Breast epithelium (tissue), 3 donors: ENCODE results near the gene NBEAL1.

Source experiments
- POLR2AphosphoS5 ChIP-seq, 3 donors: sonication (generic); formaldehyde crosslinking; IDR thresholded peaks; one replicate each; pipeline ENCODE4 v1.6.1; 2017; ENCODE audit warnings: antibody characterized with exemption in 3 of 3
- TF ChIP-seq, protein P1 (sequence below), 3 donors: fragments of 450-650 bp; IDR thresholded peaks; one replicate each; pipeline ENCODE4 v1.5.1; 2016 to 2017; ENCODE audit warnings: antibody characterized with exemption in 3 of 3, mild to moderate bottlenecking in 3 of 3, moderate library complexity in 3 of 3

DNA sequence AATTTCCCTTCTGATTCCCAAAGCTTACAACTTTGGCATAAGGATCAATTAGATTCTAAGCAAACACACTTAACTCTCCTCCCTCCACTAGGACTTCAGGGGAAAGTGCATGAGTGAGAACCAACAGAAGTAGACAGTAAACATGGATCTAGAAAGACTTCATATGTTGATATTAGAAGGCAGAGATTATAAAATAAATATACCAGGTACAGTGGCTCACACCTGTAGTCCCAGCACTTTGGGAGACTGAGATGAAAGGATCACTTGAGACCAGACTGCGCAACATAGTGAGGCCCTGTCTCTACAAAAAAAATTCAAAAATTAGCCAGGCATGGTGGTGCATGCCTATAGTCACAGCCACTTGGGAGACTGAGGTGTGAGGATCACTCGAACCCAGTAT lies 15.9 kb downstream of the NBEAL1 start:
- TF ChIP-seq POLR2AphosphoS5 (IDR thresholded peaks at IDR 0.05), result no peak
- TF ChIP-seq, protein P1, sequence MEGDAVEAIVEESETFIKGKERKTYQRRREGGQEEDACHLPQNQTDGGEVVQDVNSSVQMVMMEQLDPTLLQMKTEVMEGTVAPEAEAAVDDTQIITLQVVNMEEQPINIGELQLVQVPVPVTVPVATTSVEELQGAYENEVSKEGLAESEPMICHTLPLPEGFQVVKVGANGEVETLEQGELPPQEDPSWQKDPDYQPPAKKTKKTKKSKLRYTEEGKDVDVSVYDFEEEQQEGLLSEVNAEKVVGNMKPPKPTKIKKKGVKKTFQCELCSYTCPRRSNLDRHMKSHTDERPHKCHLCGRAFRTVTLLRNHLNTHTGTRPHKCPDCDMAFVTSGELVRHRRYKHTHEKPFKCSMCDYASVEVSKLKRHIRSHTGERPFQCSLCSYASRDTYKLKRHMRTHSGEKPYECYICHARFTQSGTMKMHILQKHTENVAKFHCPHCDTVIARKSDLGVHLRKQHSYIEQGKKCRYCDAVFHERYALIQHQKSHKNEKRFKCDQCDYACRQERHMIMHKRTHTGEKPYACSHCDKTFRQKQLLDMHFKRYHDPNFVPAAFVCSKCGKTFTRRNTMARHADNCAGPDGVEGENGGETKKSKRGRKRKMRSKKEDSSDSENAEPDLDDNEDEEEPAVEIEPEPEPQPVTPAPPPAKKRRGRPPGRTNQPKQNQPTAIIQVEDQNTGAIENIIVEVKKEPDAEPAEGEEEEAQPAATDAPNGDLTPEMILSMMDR (IDR thresholded peaks at IDR 0.05), result no peak
